ENCODE results near the gene MRPL24. TPM values are rescaled to one million over a fixed set of nuclear protein-coding genes. Genes with fewer than 3 reads are reported as not detected.

MRPL24 gene
- total and polyA plus RNA-seq, 9 of the 15 experiments (the other 6 are each of a cell fraction or from before 2014, with no cell fraction given) = 74.3 to 267 (median 113) TPM

GRCh38 chr1:156725683-156726280 lies 15.1 kb downstream of the MRPL24 start (continued):
- TF ChIP-seq EWSR1 (IDR thresholded peaks at IDR 0.05; ENCODE audit: borderline replicate concordance, low read depth, partially characterized antibody) (no peak), NFATC3 (IDR thresholded peaks at IDR 0.05) (no peak), BRD9 (IDR thresholded peaks at IDR 0.05; ENCODE audit: low read depth, partially characterized antibody) (peak; percentile 74), THAP12 (CRISPR knock-in tag; IDR thresholded peaks at IDR 0.05) (no peak), ARHGAP35 (IDR thresholded peaks at IDR 0.05; ENCODE audit: partially characterized antibody) (no peak), ZNF41 (CRISPR knock-in tag; conservative IDR thresholded peaks at IDR 0.05) (no peak), ZBTB43 (CRISPR knock-in tag; IDR thresholded peaks at IDR 0.05) (no peak; the same call in 1 of the 2 replicates), HEY1 (CRISPR knock-in tag; IDR thresholded peaks at IDR 0.05; ENCODE audit: borderline replicate concordance) (no peak), ZFP91 (CRISPR knock-in tag; IDR thresholded peaks at IDR 0.05) (no peak), GABPB1 (CRISPR knock-in tag; IDR thresholded peaks at IDR 0.05) (peak; percentile 75), BCOR (IDR thresholded peaks at IDR 0.05) (no peak), FOSL1 (tag; conservative IDR thresholded peaks at IDR 0.05) (no peak), ZMIZ1 (IDR thresholded peaks at IDR 0.05; ENCODE audit: low read depth in 2 of 2, low read length in 2 of 2) (0 out of 4 replicates have a peak, but pooled peaks of 1 of the 2 experiments have one; percentile 36), NFXL1 (CRISPR knock-in tag; IDR thresholded peaks at IDR 0.05) (no peak), CREBBP (IDR thresholded peaks at IDR 0.05; ENCODE audit: low read depth, low read length) (no peak), NUFIP1 (IDR thresholded peaks at IDR 0.05; ENCODE audit: partially characterized antibody) (no peak), DACH1 (IDR thresholded peaks at IDR 0.05; ENCODE audit: partially characterized antibody) (no peak), ZNF184 (CRISPR knock-in tag; IDR thresholded peaks at IDR 0.05) (no peak), SIX5 (IDR thresholded peaks at IDR 0.05; ENCODE audit: borderline replicate concordance in 1 of 2, insufficient read depth in 1 of 2, low read depth in 1 of 2, low read length in 2 of 2) (no peak), ZKSCAN1 (IDR thresholded peaks at IDR 0.05; ENCODE audit: low read depth, low read length) (peak; percentile 84; the same call in 1 of the 2 replicates), DIDO1 (tag; IDR thresholded peaks at IDR 0.05; ENCODE audit: low read depth) (no peak)
